HG02884 (cell line): ENCODE data around the gene MDH1B.

ENCODE experiments used
- ATAC-seq: cut with Tn5 transposase; IDR thresholded peaks from one replicate; pipeline ENCODE4 v1.9.1; 2021; ENCODE audit warnings: mild to moderate bottlenecking, moderate library complexity; ENCODE audit not compliant: unreplicated experiment

MDH1B gene

DNA sequence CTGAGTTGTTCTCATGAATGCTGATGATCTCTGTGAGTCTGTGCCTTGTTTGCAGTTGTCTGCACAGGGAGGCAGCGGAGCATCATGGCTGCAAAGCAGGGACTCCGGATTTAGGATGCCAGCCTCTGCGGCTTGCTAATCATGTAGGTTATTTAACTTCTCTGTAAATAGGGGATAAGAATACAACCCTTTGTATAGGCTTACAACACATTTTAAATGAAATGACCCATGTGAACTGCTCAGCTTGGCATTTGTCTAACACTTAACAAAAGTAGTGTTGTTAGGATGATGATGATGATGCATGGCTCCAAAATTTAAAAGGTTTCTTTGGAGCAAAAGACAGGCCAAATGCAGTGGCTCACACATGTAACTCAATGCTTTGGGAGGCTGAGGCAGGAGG, 66.3 kb downstream of the MDH1B start:
- ATAC-seq = no peak

DNA sequence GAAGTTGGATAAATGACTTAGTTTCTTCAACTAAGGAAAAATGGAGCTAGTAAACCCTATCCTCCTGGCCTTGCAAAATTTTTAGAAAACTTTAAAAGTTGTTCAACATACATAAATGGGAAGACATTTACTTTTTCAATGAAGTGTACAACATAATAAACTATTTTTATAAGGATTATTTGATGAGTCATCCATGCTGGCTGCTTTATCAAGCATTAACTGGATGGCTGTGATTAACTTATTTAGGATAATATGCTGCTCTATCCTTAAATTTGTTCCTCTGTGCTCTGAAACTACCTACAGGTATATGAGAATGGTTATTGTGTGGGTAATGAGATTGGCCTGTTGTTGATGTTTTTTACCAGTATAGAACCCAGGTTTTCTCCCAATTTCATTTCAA, 68.2 kb downstream of the MDH1B start:
- ATAC-seq = no peak

DNA sequence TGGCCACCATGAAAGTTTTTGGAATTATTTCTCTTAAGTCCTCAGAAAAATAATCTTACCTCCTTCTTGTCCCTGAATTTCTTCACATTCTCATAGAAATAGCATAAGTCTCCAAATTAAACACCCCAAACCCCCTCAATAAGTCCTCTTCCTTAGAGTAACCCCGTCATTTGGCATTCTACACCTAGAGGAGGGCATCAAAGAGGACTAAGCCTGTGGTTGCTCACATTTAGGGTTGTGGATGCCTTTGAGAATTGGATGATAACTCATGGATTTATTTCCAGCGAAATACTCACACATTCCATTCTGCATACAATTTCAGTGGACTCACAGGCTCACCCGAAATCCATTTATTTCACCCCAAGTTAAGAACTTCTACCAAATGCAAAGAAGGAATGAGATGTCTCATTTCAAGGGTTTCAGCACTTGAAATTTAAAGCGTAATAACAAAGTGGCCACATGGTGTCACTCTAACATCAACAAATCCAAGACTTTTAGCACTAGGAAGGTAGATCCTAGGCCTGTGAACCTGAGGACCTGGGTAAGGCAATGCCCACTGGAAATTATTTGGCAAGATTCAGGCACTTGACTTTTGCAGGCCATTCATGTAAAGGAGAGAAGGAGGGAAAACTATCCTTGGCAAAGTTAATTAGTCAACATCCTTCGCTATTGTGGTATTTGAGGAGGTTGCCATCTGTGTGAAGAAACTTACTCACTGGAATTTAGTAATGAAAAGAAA, 71.6 kb downstream of the MDH1B start:
- ATAC-seq = peak; percentile 65

DNA sequence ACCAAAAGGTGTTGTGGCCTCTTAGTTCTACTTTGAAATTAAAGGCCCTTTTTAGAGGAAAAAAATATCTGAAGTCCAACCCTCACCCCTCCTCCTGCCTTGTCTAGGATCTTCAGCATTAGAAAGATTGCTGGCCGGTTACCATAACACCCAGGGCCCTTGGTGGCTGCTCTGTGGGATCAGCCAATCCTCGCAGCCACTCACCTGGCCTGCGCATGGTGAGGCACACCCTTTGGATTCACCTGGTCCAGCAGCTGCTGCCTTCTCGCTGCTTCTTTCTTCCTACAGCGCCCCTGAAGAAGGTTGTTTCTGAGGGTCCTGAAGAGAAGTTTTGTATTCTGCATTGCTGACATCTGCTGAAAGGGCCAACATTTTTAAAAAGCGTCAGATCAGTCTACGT, 72.2 kb downstream of the MDH1B start:
- no peak for ATAC-seq

DNA sequence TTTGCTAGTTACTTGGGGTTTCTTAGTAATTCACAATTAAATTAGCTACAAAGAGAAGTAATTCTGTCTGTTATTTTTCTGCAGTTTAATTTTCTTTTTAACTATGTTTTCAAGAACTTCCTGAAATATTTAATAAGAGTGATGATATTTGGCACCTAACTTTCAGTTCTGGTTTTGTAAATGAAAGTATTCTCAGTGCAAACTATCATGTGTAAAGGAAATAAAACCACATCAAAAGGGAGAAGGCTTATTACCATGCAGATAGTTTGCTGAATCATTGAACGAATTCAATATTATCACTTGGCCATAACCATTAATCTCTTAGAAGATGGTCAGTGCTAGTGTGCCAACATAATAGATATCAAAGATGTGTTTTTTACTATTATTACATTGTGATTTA, 76.1 kb downstream of the MDH1B start:
- ATAC-seq = no peak

DNA sequence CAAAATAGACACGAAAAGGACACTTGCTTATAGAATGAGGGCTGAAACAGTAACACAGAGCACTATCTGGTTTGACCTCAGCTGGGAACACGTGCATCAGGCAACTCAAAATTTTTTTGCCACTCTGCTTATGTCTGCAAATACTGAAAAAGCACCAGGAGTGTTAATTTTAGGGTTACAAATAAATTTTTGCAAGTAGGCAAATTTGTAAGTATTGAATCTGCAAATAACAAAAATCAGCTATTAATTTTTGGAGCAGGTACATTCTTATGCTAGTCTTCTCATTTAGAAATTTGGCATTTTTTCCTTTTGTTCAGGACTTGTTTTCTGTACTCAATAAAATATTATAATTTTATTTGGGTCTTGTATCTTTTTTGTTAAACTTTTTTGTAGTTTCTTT, 76.7 kb downstream of the MDH1B start:
- ATAC-seq = no peak
